Measurements from ENCODE around the gene PIK3R5. TPM values are rescaled to one million over a fixed set of nuclear protein-coding genes. Genes with fewer than 3 reads are reported as not detected.

PIK3R5 gene
- total and polyA plus RNA-seq, 8 donors: 0.69 to 6.8 (median 1.7) TPM

DNA sequence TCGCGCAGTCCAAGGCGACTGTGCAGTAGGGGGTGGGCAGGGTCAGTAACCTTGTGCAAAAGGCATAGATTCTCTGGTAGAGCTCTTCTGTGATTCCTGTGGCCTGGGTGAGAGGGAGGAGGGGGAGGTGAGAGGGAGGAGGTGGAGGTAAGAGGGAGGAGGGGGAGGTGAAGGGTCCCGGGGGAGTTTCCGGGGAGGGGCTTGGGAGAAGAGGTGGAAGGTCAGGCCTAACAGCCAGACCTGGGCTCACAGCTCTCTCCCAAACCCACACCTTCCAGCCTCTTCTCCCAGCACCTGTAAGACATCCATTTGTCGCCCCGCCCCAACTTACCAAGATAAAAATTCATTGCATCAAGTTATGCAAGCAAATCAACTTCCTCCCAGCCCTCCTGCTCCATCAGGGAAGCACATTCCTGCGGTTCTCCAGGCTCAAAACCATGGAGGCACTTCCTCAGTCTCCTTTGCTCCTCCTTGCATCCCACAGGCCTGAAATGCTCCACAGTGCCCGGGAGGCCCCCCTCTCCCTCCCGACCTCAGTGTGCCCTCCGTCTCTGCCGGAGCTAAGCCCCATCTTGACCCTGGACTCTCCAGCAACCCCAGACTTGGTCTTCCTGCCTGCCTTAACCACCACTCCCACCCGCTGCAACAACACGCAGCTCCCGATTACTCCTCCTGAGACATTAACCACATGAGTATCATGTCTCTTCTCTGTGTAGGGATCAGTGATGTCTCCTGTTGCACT lies 128.5 kb downstream of the PIK3R5 start:
- intact Hi-C loops (cut with DNase I): no loop called here
- Histone ChIP-seq H3K27me3 (no peaks in the 10 kb centered on the region), H3K4me3 (no peak overlapping the region), H3K9me3 (no peaks in the 10 kb centered on the region), H3K27ac (no peak overlapping the region), H3K4me1 (no peaks in the 10 kb centered on the region), H3K36me3 (no peaks in the 10 kb centered on the region)
- ATAC-seq (no peak), FAIRE-seq (no peak), DNase-seq (no peak)
- TF ChIP-seq CTCF (IDR thresholded peaks at IDR 0.05): no peak
- WGBS, 2 donors: 69 to 72% methylated on average over 15 of the region's 15 CpGs

DNA sequence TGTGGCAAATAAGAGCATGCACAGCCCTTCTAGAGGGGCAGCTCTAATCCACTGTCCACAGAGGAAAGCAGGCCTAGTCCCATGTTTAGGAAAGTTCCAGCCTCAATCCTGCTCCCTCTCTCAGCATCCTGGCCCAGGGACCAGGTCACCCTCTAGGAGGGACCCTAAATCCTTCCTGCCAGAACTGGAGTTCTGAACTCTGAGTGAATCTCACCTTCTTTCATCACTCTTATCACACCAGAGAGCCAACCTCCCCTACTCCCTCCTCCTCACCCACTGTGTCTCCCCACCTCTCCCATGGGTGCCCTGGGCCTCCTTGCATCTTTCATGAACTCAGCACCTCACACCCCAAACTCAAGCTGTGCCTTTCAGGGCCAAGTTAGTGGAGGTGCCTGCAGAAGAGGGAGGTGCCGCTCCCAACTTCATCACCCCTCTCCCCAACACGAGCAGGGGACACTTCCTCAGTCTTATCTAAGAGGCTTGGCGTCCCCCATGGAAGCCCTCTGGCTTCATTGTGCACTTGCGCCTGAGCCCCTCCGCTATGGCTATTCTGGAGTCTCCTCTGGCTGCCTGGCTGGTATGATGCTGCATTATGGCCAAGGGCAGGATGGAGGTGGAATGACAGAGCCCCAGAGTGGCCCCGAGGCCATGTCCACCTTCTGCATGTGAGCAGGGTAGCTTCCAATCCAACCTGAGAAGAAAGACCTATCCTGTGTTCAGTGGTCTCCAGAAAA lies 129.7 kb downstream of the PIK3R5 start:
- 78 to 84% methylated on average over 6 of the region's 6 CpGs for WGBS, 2 donors
- H3K4me3 ChIP-seq: no peak overlapping the region
- H3K27ac ChIP-seq: no peak overlapping the region
- intact Hi-C loops (cut with DNase I): no loop called here
- H3K9me3 ChIP-seq: no peaks in the 10 kb centered on the region
- TF ChIP-seq CTCF (IDR thresholded peaks at IDR 0.05): no peak
- no peak for FAIRE-seq
- H3K36me3 ChIP-seq: no peaks in the 10 kb centered on the region
- no peaks in the 10 kb centered on the region for H3K27me3 ChIP-seq
- H3K4me1 ChIP-seq: no peaks in the 10 kb centered on the region
- no peak for DNase-seq
- no peak for ATAC-seq

GRCh38 chr17:8835106-8835505 lies 130.4 kb downstream of the PIK3R5 start:
- no peak for TF ChIP-seq CTCF (IDR thresholded peaks at IDR 0.05)
- Histone ChIP-seq H3K27ac (no peak overlapping the region), H3K9me3 (no peaks in the 10 kb centered on the region), H3K4me3 (no peak overlapping the region), H3K27me3 (no peaks in the 10 kb centered on the region), H3K36me3 (no peaks in the 10 kb centered on the region), H3K4me1 (no peaks in the 10 kb centered on the region)
- 87 to 91% methylated on average over 14 of the region's 14 CpGs for WGBS, 2 donors
- ATAC-seq (no peak), DNase-seq (no peak), FAIRE-seq (no peak)
- intact Hi-C loops (cut with DNase I): no loop called here

- Histone ChIP-seq H3K4me1 (no peaks in the 10 kb centered on the region), H3K9me3 (no peaks in the 10 kb centered on the region), H3K27ac (no peak overlapping the region), H3K36me3 (no peaks in the 10 kb centered on the region), H3K27me3 (no peaks in the 10 kb centered on the region), H3K4me3 (no peak overlapping the region)
- ATAC-seq (peak in 1 of 4 donors; percentile 42), FAIRE-seq (no peak), DNase-seq (peak in 3 of 6 donors; percentile 45 to 68 (median 62))
- intact Hi-C loops (cut with DNase I): no loop called here
- 32 to 43% methylated on average over 30 to 33 of the region's 33 CpGs for WGBS, 2 donors
- TF ChIP-seq CTCF (IDR thresholded peaks at IDR 0.05): peak; percentile 18 to 29 (median 26)
Measured at GRCh38 chr17:8832711-8833352, 132.7 kb downstream of the PIK3R5 start.

All from pancreas (tissue), 10 donors.